GM12864 (cell line): Measurements from ENCODE around the gene GNAI2.
"Not testable (repeated sequence)": the region's sequence is repeated elsewhere in the genome, so short reads cannot be mapped to it uniquely, and the experiment has no call there.

Experiments used
- DNase-seq: peaks from one replicate; pipeline ENCODE4 v3.0.0-alpha.2; 2011; ENCODE audit warnings: low read depth
- H3K4me3 ChIP-seq: 2 replicates; pipeline ENCODE4 v1.5.1; 2011; ENCODE audit warnings: mild to moderate bottlenecking, low read depth, low read length, control low read depth
- TF ChIP-seq, protein P1 (sequence below): IDR thresholded peaks from 2 replicates; pipeline ENCODE4 v1.5.1; 2011; ENCODE audit warnings: low read depth, mild to moderate bottlenecking, moderate library complexity, low read length, control low read depth, inconsistent platforms; ENCODE audit errors: missing control alignments

The GNAI2 gene

DNA sequence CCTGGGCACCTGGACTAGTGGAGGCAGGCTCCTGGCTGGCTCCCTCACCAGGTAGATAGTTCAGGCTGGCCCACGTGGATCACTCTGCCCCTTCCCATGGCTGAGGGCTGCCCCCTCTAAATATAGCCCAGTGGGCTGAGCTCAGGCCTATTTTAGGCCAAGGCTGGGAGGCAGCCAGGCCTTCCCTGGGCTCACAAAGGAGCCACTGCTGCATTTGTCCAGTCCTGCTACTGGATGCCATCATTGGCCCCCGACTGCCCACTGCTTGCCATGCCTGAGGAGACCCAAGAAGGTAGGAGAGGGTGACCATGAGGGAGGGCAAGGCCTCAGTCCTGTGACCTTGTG, 42.8 kb downstream of the GNAI2 start, which contains the start of gene LSMEM2:
LSMEM2 (plus strand) TSS at position 208 of the 345 bp plus-strand sequence; CDS start at position 235, 27 bp downstream.
- TF ChIP-seq, protein P1, sequence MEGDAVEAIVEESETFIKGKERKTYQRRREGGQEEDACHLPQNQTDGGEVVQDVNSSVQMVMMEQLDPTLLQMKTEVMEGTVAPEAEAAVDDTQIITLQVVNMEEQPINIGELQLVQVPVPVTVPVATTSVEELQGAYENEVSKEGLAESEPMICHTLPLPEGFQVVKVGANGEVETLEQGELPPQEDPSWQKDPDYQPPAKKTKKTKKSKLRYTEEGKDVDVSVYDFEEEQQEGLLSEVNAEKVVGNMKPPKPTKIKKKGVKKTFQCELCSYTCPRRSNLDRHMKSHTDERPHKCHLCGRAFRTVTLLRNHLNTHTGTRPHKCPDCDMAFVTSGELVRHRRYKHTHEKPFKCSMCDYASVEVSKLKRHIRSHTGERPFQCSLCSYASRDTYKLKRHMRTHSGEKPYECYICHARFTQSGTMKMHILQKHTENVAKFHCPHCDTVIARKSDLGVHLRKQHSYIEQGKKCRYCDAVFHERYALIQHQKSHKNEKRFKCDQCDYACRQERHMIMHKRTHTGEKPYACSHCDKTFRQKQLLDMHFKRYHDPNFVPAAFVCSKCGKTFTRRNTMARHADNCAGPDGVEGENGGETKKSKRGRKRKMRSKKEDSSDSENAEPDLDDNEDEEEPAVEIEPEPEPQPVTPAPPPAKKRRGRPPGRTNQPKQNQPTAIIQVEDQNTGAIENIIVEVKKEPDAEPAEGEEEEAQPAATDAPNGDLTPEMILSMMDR: no peak
- no peak for DNase-seq
- no peak within 1 kb of the TSS for H3K4me3 ChIP-seq

GRCh38 chr3:50279255-50280016, 43.4 kb downstream of the GNAI2 start:
- no peak overlapping the region for H3K4me3 ChIP-seq
- TF ChIP-seq, protein P1: no peak
- DNase-seq: no peak

GRCh38 chr3:50284121-50284520, 48.1 kb downstream of the GNAI2 start:
- not testable (repeated sequence) for H3K4me3 ChIP-seq, DNase-seq

DNA sequence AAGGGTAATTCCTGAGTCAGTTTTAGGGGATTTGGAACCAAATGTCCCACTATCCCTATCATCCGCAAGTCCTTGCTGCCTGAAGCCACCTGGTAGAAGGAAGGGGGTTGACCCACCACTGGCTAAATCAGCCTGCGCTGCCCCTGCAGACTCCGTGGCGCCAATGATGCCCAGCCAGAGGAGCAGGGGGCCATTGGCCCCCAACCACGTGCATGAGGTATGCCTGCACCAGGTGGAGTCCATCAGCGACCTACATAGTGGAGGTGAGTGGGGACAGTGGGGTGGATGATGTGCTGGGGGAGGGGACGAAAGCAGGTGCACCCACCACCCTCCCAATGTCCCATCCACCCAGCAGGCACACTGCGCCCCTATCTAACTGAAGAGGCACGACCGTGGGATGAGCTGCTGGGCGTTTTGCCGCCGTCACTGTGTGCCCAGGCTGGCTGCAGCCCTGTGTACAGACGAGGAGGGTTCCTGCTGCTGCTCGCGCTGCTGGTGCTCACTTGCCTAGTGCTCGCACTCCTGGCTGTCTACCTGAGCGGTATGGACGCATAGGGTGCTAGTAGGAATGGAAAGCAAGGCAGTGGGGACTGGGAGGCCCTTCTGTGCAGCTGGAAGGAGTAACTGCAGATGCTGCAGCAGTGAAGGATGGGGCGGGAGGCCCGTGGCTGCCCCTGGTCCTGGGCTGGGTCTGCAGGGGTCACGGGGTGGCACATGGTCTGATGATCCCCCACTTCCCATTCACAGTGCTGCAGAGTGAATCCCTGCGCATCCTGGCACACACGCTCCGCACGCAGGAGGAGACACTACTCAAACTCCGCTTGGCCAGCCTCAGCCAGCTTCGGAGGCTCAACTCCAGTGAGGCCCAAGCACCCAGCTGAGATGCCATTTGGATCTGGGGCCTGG, 50.6 kb downstream of the GNAI2 start:
- H3K4me3 ChIP-seq: no peak overlapping the region
- no peak for DNase-seq
- TF ChIP-seq, protein P1: no peak

DNA sequence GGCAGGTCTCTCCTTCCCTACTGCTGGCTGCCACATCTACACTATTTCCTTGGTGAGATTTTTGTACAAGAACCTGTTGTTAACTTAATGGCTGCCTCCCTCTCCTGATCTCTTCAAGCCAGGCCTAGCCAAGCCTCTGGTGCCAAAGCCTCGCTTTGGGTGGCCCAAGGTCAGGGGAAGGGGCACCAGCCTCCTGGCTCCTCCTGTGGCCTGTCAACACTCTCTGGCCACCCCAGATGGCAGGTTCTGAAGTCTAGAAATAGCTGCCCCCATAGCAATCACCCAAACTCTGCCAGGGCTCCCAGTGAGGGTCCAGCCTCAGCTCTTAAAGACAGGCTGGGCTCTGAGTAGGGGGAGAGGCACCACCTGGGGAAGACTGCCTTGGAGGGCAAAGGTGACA, 51.3 kb downstream of the GNAI2 start:
- TF ChIP-seq, protein P1: no peak
- no peak overlapping the region for H3K4me3 ChIP-seq
- DNase-seq: no peak

DNA sequence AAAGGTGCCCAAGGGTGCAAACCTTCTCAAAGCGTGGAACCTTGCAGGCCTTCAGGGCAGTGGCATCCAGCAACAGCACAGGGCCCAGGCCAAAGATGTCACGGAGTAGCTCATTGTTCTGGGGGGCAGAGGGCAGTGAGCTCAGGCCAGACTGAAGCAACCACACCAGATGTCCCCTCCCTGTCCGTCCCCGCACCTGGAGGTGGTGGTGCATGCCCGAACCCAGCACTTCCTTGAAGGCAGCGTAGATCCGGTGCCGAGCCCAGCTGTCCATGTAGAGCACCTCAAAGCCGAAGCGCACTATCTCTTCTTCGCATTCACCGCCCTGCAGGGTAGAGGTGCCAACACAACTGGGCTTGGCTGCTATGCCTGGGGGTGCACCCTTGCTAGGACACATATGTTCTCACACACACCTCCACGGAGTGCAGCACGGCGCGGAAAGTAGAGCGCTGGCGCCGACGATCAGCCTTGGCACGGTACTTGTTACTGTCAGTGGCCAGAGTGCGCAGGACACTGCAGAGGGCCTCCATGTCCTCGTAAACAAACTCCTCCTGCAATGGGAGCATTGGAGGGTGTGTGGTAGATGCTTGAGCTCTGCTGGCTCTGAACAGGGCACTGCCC, 52.5 kb downstream of the GNAI2 start:
- TF ChIP-seq, protein P1: no peak
- H3K4me3 ChIP-seq: no peak overlapping the region
- no peak for DNase-seq

DNA sequence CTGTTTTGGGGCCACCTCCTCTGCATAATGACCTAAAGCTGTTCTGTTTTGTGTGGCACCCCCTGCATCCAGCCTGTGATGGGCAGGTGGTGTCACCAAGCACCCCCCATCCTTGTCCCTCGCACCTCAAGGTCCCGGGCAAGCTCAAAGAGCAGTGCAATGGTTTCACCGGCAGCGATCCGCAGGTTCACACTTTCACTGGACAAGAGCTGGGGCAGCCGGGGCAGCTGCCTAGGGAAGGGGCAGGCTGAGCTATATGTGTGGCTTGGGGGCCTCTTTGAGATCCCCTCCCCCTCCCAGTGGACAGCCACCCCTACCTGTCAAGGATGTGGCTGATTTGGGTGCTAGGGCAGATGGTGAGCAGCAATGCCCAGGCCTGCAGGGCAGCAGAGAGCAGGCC, 53.1 kb downstream of the GNAI2 start:
- no peak overlapping the region for H3K4me3 ChIP-seq
- TF ChIP-seq, protein P1: no peak
- DNase-seq: no peak
